Measurements from ENCODE around the gene RWDD1.
A peak's percentile ranks its signal among the peaks of the same experiment; 100 is the strongest.

Gene RWDD1

DNA sequence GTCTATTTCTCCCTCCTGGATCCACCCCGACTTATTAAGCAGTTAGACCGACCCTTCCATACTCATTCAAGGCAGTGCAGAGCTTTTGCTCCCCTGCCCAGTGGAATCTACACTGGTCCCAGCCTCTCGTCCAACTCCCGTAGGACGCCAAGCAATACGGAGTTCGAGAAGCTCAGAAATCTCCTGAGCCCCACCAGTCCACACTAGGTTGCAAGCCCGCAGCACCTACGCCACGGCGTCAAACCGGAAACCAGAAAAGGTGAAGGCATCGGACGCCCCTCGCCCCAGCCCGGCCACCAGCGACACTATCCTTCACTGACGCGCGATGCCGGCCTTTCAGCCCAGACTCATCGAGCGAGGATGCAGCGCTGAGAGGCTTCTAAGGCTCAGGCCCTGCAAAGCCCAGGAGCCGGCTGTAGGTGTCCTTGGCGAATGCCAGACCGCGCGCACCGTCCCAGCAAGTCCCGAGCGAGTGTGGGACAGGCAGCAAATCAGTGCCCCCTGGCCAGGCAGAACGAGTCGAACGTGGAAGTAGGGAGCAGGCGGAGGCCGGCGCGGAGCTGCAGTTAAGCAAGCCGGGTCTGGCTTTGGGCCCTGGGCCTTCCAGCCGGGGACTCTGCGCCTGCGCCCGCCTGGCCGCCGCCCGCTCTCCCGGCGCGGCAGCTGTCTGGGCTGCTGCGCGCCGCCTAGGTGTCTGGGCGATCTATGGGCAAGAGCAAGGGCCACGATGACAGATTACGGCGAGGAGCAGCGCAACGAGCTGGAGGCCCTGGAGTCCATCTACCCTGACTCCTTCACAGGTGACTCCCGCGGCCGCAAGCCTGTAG, at the start of gene RWDD1:
Gene RWDD1, plus strand, starts transcription at position 649 of the 827 bp plus-strand sequence. Its CDS starts 79 bp downstream, at position 728.
- DNase-seq, result peak; percentile 100

DNA sequence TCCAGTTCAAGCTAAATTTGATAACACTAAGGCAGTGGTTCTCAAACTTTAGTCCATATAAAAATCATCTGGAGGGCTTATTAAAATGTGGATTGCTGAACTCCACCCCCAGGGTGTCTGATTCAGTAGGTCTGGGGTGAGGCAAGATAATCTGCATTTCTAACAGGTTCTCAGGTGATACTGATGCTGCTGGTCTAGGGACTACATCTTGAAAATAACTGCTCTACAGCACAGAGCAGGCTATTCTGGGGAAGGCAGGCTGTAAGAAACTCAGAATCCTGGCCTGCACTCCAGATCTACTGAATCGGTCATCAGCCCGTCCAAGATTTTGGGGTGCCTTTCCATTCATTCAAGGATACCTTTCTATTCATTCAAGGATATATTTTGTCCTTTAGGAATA, 48.4 kb upstream of the RWDD1 start:
- no peak for DNase-seq

DNA sequence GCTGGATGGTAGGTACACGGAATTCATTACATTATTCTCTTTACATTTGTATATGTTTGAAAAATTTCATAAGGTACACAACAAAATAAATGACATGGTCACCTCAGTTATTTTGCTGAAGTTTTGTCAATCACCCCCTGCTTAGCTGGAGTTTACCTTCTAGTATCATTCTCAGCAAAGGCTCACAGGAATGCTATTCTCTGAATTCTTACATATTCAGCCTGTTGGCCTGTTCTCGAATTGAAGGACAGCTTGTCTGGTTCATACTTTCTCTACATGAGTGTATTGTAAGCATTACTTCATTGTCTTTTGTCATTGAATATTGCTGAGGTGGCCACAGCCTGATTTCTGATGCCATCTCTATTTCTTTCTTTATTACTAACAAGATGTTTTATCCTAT, 47.1 kb upstream of the RWDD1 start:
- DNase-seq, result no peak

- DNase-seq, result no peak
Observed at GRCh38 chr6:116528133-116528532, 43.2 kb upstream of the RWDD1 start.

DNA sequence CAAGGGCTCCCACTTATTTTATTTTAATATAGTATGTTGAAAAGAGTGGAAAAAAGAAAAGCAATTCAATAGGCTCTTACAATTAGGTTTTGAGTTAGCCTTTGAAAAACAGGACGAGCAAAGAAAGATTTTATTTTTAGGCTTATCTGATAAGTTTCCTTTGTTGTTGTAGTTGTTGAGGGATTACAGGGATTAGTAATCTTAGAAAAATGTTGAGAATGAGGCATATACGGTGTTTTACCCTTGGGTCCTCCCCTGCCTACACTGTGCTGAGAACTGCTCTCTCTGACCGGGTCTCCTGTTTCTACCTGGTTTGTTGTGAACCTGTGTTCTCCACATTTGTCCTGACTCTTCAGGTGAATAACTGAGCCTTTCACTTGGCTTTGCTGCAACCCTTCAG, 42.5 kb upstream of the RWDD1 start:
- no peak for DNase-seq

- no peak for DNase-seq
Observed at GRCh38 chr6:116529466-116530290, 41.6 kb upstream of the RWDD1 start.

GRCh38 chr6:116530436-116530835, 40.9 kb upstream of the RWDD1 start:
- no peak for DNase-seq

DNA sequence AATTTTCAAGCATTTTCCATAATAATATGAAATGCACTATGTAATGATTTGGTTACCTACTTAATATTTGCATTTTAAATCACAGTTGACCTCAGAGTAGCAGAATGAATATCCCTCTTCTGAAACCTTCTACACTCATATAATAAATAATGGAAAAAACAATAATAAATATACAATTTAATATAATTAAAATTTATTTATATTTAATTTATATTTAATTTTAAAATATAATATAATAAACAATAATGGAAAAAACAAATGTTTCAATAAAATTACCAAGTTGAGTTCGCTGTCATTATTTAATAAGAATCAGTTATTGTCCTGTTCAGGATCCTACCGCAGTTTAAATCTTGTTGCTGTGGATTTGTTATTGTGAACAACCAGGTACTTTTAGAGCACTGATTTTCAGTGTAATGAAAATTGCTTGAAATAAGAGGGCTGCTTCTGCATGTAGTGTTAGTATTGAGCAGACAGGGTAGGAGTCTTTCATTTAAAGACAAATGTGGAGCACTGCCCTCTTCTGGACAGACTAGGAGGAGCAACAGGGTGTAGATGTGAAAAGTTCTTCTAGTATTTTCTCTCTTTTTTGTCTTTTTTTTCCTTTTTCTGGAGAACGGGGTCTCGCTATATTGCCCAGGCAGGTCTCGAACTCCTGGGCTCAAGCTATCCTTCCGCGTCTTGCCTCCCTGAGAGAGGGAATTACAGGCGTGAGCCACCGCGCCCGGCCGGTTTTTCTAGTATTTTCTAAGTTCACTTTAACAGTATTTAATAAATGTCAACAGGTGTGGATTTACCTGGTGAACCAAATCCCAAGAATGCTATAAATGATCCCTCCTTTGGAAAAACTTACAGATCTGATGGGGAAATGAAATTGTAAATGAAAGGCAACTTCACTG, 39.4 kb upstream of the RWDD1 start:
- peak; percentile 69 for DNase-seq

DNA sequence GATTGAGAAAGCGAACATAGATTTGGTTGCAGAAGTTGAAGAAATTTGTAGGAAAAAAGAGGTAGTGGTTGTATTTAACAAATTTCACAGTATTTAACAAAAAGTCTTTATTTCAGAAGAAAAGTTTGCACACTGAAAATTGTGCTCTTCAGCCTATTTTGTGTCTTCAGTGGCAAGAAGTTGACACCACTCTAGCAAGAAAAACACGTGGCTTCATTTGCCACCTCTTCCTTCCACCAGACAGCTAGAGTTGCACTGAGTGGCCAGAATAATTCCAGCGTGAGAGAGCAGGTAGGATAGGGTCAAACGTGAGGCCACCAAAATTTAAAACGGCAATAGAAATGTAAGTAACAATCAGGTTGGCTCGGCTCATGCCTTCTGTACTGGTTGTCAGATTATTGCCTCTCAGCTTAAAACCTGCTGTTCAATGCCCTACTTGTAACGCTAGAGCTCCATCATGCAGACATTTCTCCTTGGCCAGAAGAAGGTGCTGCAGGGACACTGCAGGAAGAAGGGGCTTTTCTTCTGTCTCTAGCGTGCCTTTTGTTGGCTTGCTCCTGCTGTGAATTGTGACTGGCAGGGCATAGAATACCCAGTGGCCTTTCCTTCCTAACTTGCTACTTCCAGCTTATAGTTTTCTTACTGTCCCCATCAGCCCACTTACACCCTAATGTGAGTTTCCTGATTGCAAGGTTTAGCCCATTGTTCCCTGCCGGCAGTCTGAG, 37.9 kb upstream of the RWDD1 start:
- no peak for DNase-seq

DNA sequence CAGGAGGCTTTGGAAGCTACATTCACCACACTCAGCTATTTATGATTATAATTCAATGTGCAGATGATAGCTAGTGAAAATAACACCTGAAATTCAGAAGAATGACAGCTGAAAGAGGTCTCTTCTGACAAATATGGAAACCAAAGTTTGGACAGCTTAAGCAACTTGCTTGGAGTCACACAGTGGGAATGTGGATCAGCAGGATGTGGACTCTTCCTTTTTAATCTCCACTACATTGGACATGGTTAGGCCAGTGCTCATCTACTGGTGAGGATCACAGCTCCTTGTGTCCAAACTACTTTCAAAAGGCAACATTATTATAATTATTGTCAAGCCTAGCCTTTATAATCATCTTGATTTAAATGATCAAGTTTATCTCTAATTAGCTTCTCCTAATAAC, 36.2 kb upstream of the RWDD1 start:
- DNase-seq, result no peak

DNA sequence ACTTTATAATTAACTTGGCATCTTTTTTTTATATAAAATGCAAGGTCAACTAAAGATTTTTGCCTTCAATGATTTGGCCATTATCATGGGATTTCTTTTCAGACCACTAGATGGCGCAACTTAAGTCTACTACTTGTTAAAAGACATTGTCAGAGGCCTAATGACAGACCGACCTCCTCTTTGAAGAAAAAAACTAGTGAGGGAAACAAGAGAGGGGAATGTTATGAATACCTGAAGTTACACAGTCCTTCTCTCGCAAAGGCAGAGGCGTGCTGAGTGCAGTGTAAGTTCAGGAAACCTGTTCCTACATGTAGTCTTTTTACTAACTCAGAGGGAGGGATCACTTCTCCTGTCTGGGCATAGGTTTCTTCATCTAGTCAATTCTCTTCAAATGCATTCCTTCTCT, 35.1 kb upstream of the RWDD1 start:
- DNase-seq, result no peak

DNA sequence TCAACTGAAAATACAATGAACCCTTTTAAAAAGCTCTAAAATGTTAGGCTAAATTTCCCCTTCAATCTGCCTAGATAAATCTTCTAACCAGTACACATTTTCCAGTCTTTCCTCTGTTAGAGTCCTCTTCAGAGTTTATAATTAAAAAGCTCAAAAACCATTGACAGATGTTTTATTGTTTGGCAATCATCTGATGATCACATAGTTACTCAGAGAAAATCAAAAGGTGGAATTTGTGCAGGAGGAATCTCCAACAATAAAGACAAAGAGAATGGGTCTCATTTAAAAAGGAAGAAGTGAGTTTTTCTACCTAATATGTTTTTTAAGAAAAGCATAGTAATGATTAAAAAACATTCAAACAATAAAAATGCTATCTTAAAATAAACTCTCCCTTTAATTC, 28.9 kb upstream of the RWDD1 start:
- DNase-seq, result no peak

- no peak for DNase-seq
Observed at GRCh38 chr6:116543149-116543548, 28.2 kb upstream of the RWDD1 start.

DNA sequence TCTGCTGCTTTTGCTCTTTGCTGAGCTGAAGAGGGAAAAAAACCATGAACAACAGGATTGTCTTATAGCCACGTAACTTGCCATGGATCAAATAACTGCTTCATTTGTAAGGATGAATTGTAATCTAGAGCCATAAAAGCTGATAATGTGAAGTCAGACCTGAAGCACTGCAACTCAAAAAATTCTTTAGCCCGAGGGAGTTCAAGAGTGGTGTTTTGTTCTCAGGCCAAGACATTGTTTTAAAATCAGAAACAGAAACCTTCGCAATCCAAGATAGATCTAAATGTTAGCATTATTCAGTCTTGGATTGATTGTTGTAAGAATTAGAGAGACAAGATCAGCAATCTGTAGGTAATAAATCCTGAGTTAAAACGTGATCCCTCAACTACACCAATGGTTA, 25.7 kb upstream of the RWDD1 start, which contains the start of gene TRAPPC3L:
Gene TRAPPC3L, minus strand, starts transcription at position 34 of the 400 bp plus-strand sequence. CDS start 170 bp downstream, outside the sequence.
- no peak for DNase-seq

DNA sequence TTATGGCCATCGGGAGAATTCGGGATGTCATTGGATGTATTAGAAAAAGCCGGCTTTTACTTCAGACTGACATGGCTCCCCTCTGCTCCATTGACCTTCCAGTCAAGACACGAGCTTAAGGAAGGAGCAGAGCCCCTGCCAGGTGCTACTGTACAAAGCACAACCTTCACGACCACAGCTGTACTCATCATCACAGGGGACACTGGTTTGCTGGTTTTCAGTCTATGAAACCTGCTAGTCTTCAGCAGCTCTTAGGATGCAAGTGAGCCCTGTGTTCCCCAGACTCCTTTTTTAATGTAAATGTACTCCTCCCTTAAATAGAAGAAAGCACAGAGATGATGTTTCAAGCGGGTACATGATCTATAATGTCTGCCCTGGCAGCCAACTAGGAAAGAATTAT, 23.9 kb upstream of the RWDD1 start:
- DNase-seq, result no peak

GRCh38 chr6:116550796-116551195, 20.5 kb upstream of the RWDD1 start:
- DNase-seq, result no peak

DNA sequence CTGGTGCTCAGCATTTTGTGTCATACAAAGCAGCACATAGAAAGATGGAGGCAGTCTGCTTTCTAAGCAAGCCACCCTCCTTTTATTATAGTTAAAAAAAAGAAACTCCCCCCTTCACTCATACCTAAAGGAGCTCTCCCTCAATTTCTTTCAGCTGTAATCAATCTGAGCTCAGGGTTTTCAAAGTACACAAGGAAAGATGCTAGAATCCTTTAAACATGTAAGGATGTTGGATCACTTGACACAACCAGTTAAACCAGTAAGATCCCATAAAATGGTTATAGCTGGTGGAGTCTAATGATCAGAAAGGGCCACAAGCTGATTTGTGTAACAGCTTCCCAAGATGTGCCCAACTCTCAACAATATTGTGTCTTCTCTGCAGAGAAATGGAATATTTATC, 17.9 kb upstream of the RWDD1 start, which contains the start of gene CALHM4:
Gene CALHM4, plus strand, starts transcription at position 301 of the 400 bp plus-strand sequence. Its CDS starts 43 bp downstream, at position 344.
- DNase-seq, result no peak

DNA sequence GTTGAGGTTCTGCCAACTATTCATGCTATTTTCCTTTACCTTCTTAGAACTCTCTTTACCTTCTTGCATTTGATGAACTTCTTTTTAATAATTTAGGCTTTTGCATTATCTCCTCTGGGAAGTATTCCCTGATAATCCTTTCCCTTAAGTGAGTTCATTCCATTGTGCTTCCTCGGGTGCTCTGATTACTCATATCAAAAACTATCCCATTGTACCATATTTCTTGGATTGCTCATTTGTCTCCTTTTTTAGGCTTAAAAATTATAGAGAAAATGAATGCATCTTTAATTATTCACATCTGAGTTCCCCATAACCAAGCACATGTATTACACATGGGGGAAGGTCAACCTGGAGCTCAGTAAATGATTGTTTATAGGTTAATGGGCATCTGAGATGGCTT, 15.2 kb upstream of the RWDD1 start:
- no peak for DNase-seq

DNA sequence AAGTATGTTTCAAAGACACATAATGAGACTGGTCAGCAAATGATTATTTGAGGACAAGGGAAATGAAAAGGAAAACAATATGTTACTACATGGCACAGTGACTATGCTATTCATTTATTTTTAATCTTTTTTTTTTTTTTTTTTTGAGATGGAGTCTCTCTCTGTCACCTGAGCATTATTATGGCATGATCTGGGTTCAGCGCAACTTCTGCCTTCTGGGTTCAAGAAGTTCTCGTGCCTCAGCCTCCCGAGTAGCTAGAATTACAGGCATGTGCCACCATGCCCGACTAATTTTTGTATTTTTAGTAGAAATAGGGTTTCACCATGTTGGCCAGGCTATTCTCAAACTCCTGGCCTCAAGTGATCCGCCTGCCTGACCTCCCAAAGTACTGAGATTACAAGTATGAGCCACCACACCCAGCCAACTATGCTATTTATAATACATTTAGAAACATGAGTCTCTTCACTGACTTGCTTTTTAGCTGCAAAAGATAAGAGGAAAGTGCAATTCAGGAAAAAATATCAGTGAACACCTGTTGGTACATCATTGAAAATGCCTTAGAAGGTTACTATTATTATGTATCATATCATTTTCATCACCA, 14.4 kb upstream of the RWDD1 start:
- no peak for DNase-seq

DNA sequence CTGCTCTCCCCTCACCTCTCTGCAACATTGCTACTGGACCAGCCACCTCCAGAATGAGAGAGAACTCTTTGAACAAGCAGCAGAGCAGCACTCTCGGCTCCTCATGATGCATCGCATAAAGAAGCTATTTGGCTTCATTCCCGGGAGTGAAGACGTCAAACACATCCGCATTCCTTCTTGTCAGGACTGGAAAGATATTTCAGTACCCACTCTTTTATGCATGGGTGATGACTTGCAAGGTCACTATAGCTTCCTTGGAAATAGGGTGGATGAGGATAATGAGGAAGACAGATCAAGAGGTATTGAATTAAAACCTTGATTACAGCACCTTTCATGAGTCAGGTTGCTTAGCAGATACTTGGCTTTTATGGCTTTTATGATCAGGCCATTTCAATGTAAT, 13.4 kb upstream of the RWDD1 start:
- DNase-seq, result no peak

GRCh38 chr6:116560130-116560529, 11.2 kb upstream of the RWDD1 start:
- no peak for DNase-seq
